H9 (cell line): ENCODE measurements around the gene CAMK2B. TPM values are rescaled to one million over a fixed set of nuclear protein-coding genes. Genes with fewer than 3 reads are reported as not detected.

Experiments
- DNase-seq: peaks from one replicate; pipeline ENCODE4 v3.0.0-alpha.2; 2017
- H2AFZ ChIP-seq: one replicate; pipeline ENCODE4 v1.6.1; 2013; ENCODE audit warnings: mild to moderate bottlenecking, low read length, control low read depth, moderate library complexity
- H2AK5ac ChIP-seq: 2 replicates; pipeline ENCODE4 v1.6.1; 2013; ENCODE audit warnings: low read length, control low read depth, mixed read lengths; ENCODE audit not compliant: insufficient read length
- H2BK120ac ChIP-seq: one replicate; pipeline ENCODE4 v1.6.1; 2013; ENCODE audit warnings: low read depth, mild to moderate bottlenecking, low read length, control low read depth, inconsistent platforms; ENCODE audit not compliant: poor library complexity, severe bottlenecking
- H2BK12ac ChIP-seq: 2 replicates; pipeline ENCODE4 v1.6.1; 2013; ENCODE audit warnings: low read length, control low read depth, mixed read lengths, low read depth; ENCODE audit not compliant: insufficient read length
- H2BK15ac ChIP-seq: 2 replicates; pipeline ENCODE4 v1.6.1; 2013; ENCODE audit warnings: low read depth, low read length, control low read depth
- H2BK20ac ChIP-seq: one replicate; pipeline ENCODE4 v1.6.1; 2013; ENCODE audit warnings: low read depth, mild to moderate bottlenecking, low read length, control low read depth, inconsistent platforms; ENCODE audit not compliant: poor library complexity, severe bottlenecking
- H2BK5ac ChIP-seq: 2 replicates; pipeline ENCODE4 v1.6.1; 2013; ENCODE audit warnings: low read length, control low read depth, mixed read lengths; ENCODE audit not compliant: insufficient read length
- H3K14ac ChIP-seq: 2 replicates; pipeline ENCODE4 v1.6.1; 2013; ENCODE audit warnings: low read length, control low read depth; ENCODE audit not compliant: insufficient read depth
- H3K18ac ChIP-seq: 2 replicates; pipeline ENCODE4 v1.6.1; 2013; ENCODE audit warnings: low read depth, mild to moderate bottlenecking, mixed read lengths, low read length, control low read depth; ENCODE audit not compliant: insufficient read length
- H3K23ac ChIP-seq: 2 replicates; pipeline ENCODE4 v1.6.1; 2013; ENCODE audit warnings: low read length, control low read depth, mixed read lengths, low read depth; ENCODE audit not compliant: insufficient read length
- H3K23me2 ChIP-seq: 2 replicates; pipeline ENCODE4 v1.6.1; 2013; ENCODE audit warnings: low read depth, mild to moderate bottlenecking, mixed read lengths, low read length, control low read depth; ENCODE audit not compliant: insufficient read length, poor library complexity, severe bottlenecking
- H3K27ac ChIP-seq: 2 replicates; pipeline ENCODE4 v1.5.1; 2013; ENCODE audit warnings: low read length, control low read depth, mixed read lengths, low read depth; ENCODE audit not compliant: insufficient read length
- H3K27me3 ChIP-seq: 2 replicates; pipeline ENCODE4 v1.6.1; 2013; ENCODE audit warnings: low read length, control low read depth, inconsistent platforms; ENCODE audit not compliant: insufficient read depth
- H3K4ac ChIP-seq: 2 replicates; pipeline ENCODE4 v1.6.1; 2013; ENCODE audit warnings: low read depth, mild to moderate bottlenecking, control low read depth, inconsistent platforms, low read length, moderate library complexity
- H3K4me1 ChIP-seq: 2 replicates; pipeline ENCODE4 v1.6.1; 2013; ENCODE audit warnings: low read length, control low read depth, inconsistent platforms; ENCODE audit not compliant: insufficient read depth
- H3K4me2 ChIP-seq: 2 replicates; pipeline ENCODE4 v1.6.1; 2013; ENCODE audit warnings: low read length, control low read depth, mixed read lengths; ENCODE audit not compliant: insufficient read length, insufficient read depth
- H3K56ac ChIP-seq: 2 replicates; pipeline ENCODE4 v1.6.1; 2013; ENCODE audit warnings: low read depth, mild to moderate bottlenecking, mixed read lengths, low read length, control low read depth; ENCODE audit not compliant: insufficient read length
- H3K79me1 ChIP-seq: 2 replicates; pipeline ENCODE4 v1.6.1; 2013; ENCODE audit warnings: low read depth, mild to moderate bottlenecking, moderate library complexity, low read length, control low read depth, inconsistent platforms; ENCODE audit not compliant: insufficient read depth, poor library complexity, severe bottlenecking
- H3K79me2 ChIP-seq: 2 replicates; pipeline ENCODE4 v1.6.1; 2013; ENCODE audit warnings: low read length, control low read depth, inconsistent platforms; ENCODE audit not compliant: insufficient read depth
- H3K9ac ChIP-seq: 2 replicates; pipeline ENCODE4 v1.6.1; 2013; ENCODE audit warnings: low read length, control low read depth, mixed read lengths; ENCODE audit not compliant: insufficient read length; ENCODE audit errors: extremely low read depth
- H3K9me3 ChIP-seq: one replicate; pipeline ENCODE4 v1.6.1; 2013; ENCODE audit warnings: low read depth, low read length, inconsistent platforms; ENCODE audit not compliant: control insufficient read depth
- H3T11ph ChIP-seq: one replicate; pipeline ENCODE4 v1.6.1; 2013; ENCODE audit warnings: mild to moderate bottlenecking, low read length, control low read depth, inconsistent platforms
- H4K20me1 ChIP-seq: one replicate; pipeline ENCODE4 v1.6.1; 2013; ENCODE audit not compliant: control insufficient read depth, insufficient read length, insufficient read depth
- H4K5ac ChIP-seq: 2 replicates; pipeline ENCODE4 v1.6.1; 2013; ENCODE audit warnings: low read depth, mild to moderate bottlenecking, mixed read lengths, low read length, control low read depth; ENCODE audit not compliant: insufficient read length
- H4K8ac ChIP-seq: replicated peaks from 2 replicates; pipeline ENCODE4 v1.6.1; 2013; ENCODE audit warnings: low read length, control low read depth, mixed read lengths, low read depth; ENCODE audit not compliant: insufficient read length
- H4K91ac ChIP-seq: 2 replicates; pipeline ENCODE4 v1.6.1; 2013; ENCODE audit warnings: low read depth, mild to moderate bottlenecking, moderate library complexity, mixed read lengths, low read length, control low read depth; ENCODE audit not compliant: insufficient read length
- H3K27ac Mint-ChIP-seq, 3 experiments: 2 replicates in 2 of 3; 3 replicates in 1 of 3; pipeline ENCODE4 v1.8.0; 2020 to 2021; ENCODE audit warnings: mixed read lengths in 3 of 3, mild to moderate bottlenecking in 1 of 3, moderate library complexity in 1 of 3
- H3K27me3 Mint-ChIP-seq: 2 replicates; pipeline ENCODE4 v1.8.0; 2021; ENCODE audit warnings: low read depth, mild to moderate bottlenecking, moderate library complexity, mixed read lengths
- H3K36me3 Mint-ChIP-seq, 3 experiments: 2 replicates in 2 of 3; 3 replicates in 1 of 3; pipeline ENCODE4 v1.8.0; 2020 to 2021; ENCODE audit warnings: low read depth in 3 of 3, mixed read lengths in 3 of 3; ENCODE audit not compliant: insufficient read depth in 1 of 3
- H3K4me1 Mint-ChIP-seq, 2 experiments: 2 replicates each; pipeline ENCODE4 v1.8.0; 2020; ENCODE audit warnings: mixed read lengths in 2 of 2
- H3K4me3 Mint-ChIP-seq, 2 experiments: 2 replicates in 1 of 2; 3 replicates in 1 of 2; pipeline ENCODE4 v1.8.0; 2020 to 2021; ENCODE audit warnings: mild to moderate bottlenecking in 2 of 2, mixed read lengths in 2 of 2, moderate library complexity in 1 of 2
- H3K9me3 Mint-ChIP-seq, 2 experiments: 2 replicates in 1 of 2; 3 replicates in 1 of 2; pipeline ENCODE4 v1.8.0; 2020; ENCODE audit warnings: mild to moderate bottlenecking in 2 of 2, mixed read lengths in 2 of 2, moderate library complexity in 1 of 2
- CTCF ChIP-seq: fragments of 200-600 bp; sonication (generic); conservative IDR thresholded peaks from 3 replicates; pipeline ENCODE4 v1.8.0; 2021; ENCODE audit warnings: antibody characterized with exemption, mild to moderate bottlenecking
- WGBS: extraction: QIAGEN DNeasy Blood & Tissue Kit; methylation state at CpG from one replicate; pipeline ENCODE4 v1.1.7; 2013; ENCODE audit warnings: missing lambda C conversion rate, low lambda C conversion rate, mixed read lengths; ENCODE audit not compliant: insufficient read length; ENCODE audit errors: extremely low coverage; 5-methylcytosine and 5-hydroxymethylcytosine counted together
- total RNA-seq: library from RNA; stranded (reverse); gene quantifications from 2 replicates; pipeline ENCODE4 v1.2.1, GENCODE V29; 2021

The CAMK2B gene
- total RNA-seq, 1 experiment from 2014 or later: 0.17 TPM

GRCh38 chr7:44286182-44286617 lies 39.2 kb downstream of the CAMK2B start:
- Histone ChIP-seq H3K9me3 (no peaks in the 10 kb centered on the region), H2BK5ac (no peak overlapping the region), H2BK20ac (no peak overlapping the region), H2AFZ (no peak overlapping the region), H3K27me3 (no peaks in the 10 kb centered on the region), H3K18ac (no peak overlapping the region), H2BK12ac (no peak overlapping the region), H3K23ac (no peak overlapping the region), H3K23me2 (no peaks in the 10 kb centered on the region), H2BK15ac (no peak overlapping the region), H3T11ph (no peak overlapping the region), H3K9ac (no peak overlapping the region), H3K4me2 (no peak overlapping the region), H3K27ac (no peak overlapping the region), H3K79me2 (no peaks in the 10 kb centered on the region), H4K8ac (no peak overlapping the region), H2BK120ac (no peak overlapping the region), H3K56ac (no peak overlapping the region), H4K91ac (no peak overlapping the region), H3K79me1 (no peaks in the 10 kb centered on the region), H4K20me1 (no peaks in the 10 kb centered on the region), H3K4ac (no peak overlapping the region), H3K14ac (no peak overlapping the region), H2AK5ac (no peak overlapping the region), H3K4me1 (no peaks in the 10 kb centered on the region), H4K5ac (no peak overlapping the region)
- Mint-ChIP-seq H3K27ac (no peak overlapping the region), H3K9me3 (no peaks in the 10 kb centered on the region), H3K4me3 (no peak overlapping the region; a peak in 1 of 5 replicates), H3K4me1 (peaks cover 0 to 16% of the 10 kb centered on the region in 2 experiments; a peak in 3 of 4 replicates), H3K27me3 (peaks cover 2% of the 10 kb centered on the region; the same call in 1 of the 2 replicates), H3K36me3 (no peaks in the 10 kb centered on the region)
- no CpG with 5 or more reads among the region's 17 CpGs for WGBS
- TF ChIP-seq CTCF: peak; percentile 46; the same call in 2 of the 3 replicates
- peak; percentile 62 for DNase-seq
